Right lobe of liver (tissue), 4 donors: ENCODE results near the gene DECR2.

ENCODE experiments used
- POLR2A ChIP-seq: fragments of 450-650 bp; IDR thresholded peaks from one replicate; pipeline ENCODE4 v1.6.1; 2017; ENCODE audit warnings: antibody characterized with exemption, mild to moderate bottlenecking
- TF ChIP-seq, protein P1 (sequence below), 4 donors: fragments of 200-600 bp in 3 of 4; fragments of 450-650 bp in 1 of 4; IDR thresholded peaks; one replicate each; pipeline versions ENCODE4 v1.5.1 to v1.8.0; 2016 to 2022; ENCODE audit warnings: antibody characterized with exemption in 4 of 4, mild to moderate bottlenecking in 2 of 4
- donor health status: DM: no; HTN: no; CAD: no.
- donor health status: DM: no; HTN: no; CAD: no.
- donor health status: DM: no; HTN: yes; CAD: no.

DNA sequence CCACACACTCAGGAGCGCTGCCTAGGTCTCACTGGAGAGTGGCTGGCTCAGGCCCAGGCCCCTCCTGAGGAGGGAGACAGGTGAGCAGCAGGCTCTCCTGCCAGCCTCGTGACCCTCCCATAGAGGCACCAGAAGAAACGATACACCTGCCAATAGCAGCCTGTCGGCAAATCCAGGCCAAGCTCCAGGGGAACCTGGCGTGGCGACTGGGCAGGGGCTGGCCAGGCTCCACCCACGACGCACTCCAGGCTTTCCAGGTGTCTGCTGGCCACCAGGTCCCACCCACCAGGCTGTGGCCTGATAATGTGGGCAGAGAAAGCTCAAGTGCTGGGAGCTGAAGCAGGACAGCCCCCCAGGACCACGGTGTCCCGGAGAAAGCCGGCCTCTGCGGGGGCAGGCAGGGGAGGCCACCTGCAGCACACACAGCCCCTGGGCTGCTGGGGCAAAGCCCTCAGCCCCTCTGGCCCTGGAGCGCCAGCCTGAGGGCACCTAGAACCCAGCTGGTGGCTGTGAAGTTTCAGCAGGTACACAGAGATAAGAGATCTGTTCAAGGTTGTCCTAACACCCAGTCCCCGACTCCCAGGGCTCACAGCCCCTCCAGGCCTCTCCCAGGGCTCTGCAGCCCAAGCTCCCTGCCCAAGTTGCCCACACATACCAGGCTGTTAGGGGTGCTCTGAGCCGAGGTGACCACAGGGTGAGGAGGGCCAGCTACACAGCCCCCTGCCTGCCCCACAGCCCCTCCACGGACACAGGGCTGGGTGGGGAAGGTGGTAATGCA lies 22.3 kb upstream of the DECR2 start:
- TF ChIP-seq, protein P1, sequence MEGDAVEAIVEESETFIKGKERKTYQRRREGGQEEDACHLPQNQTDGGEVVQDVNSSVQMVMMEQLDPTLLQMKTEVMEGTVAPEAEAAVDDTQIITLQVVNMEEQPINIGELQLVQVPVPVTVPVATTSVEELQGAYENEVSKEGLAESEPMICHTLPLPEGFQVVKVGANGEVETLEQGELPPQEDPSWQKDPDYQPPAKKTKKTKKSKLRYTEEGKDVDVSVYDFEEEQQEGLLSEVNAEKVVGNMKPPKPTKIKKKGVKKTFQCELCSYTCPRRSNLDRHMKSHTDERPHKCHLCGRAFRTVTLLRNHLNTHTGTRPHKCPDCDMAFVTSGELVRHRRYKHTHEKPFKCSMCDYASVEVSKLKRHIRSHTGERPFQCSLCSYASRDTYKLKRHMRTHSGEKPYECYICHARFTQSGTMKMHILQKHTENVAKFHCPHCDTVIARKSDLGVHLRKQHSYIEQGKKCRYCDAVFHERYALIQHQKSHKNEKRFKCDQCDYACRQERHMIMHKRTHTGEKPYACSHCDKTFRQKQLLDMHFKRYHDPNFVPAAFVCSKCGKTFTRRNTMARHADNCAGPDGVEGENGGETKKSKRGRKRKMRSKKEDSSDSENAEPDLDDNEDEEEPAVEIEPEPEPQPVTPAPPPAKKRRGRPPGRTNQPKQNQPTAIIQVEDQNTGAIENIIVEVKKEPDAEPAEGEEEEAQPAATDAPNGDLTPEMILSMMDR (IDR thresholded peaks at IDR 0.05) = no peak
- no peak for TF ChIP-seq POLR2A
